PC-3 (cell line): Measurements from ENCODE around the gene UNC119B.

Experiments used
- CTCF ChIP-seq: fragments of 300-600 bp; sonication (generic); conservative IDR thresholded peaks from 2 replicates; pipeline ENCODE4 v1.5.1; 2017; ENCODE audit warnings: antibody characterized with exemption, low read depth, mild to moderate bottlenecking, low read length
- EZH2 ChIP-seq: fragments of 300-600 bp; sonication (generic); IDR thresholded peaks from one replicate; pipeline ENCODE4 v1.6.1; 2017; ENCODE audit warnings: antibody characterized with exemption, mild to moderate bottlenecking, low read length; ENCODE audit not compliant: unreplicated experiment

DNA sequence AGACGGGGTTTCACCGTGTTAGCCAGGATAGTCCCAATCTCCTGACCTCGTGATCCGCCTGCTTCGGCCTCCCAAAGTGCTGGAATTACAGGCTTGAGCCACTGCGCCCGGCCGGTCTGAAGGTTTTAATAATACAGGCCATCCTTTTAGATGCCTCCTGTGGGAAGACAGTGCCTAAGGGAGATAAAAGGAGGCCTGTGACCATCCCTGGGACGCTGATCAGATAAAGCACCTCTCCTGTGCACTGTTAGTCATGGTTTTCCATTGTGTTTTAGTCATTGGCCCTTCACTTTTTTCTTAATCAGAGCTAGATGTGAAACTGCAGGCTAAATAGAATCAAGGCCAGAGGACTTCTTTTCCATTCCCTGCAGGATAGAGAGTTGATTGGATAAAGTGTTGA lies 7.8 kb downstream of the UNC119B start:
- no peak for TF ChIP-seq CTCF
- TF ChIP-seq EZH2 = no peak
